NCI-H510A treated with DMSO at 0.1 percent for 48 hours (cell line): ENCODE results near the gene KCNAB2.
"Not testable (repeated sequence)": the region's sequence is repeated elsewhere in the genome, so short reads cannot be mapped to it uniquely, and the experiment has no call there.

Experiments used
- DNase-seq: peaks from one replicate; lab custom pipeline; 2025; lab: John Stamatoyannopoulos, UW

Gene KCNAB2

DNA sequence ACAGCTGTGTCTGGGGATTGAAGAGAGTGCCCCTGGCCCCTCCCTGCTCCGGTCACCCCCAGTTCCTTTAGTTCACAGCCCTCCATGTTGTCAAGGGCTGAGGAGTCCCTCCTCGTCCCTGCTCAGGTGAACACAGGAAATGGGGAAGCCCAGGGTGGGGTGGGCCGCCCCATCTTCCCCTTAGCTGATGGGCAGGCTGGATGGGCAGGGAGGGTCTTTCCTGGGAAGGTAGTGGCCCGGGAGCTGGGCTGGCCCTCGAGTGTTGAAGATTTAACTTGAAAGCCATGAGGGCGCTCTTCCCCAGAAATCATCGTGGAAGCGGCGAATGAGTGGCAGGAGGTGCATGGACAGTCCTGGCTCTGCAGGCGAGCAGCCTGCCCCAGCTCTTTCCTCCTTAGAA lies 35.1 kb upstream of the KCNAB2 start:
- no peak for DNase-seq

GRCh38 chr1:6011161-6011945 lies 34.3 kb upstream of the KCNAB2 start:
- DNase-seq: peak; percentile 78

GRCh38 chr1:6011946-6012258 lies 33.8 kb upstream of the KCNAB2 start:
- DNase-seq: no peak

DNA sequence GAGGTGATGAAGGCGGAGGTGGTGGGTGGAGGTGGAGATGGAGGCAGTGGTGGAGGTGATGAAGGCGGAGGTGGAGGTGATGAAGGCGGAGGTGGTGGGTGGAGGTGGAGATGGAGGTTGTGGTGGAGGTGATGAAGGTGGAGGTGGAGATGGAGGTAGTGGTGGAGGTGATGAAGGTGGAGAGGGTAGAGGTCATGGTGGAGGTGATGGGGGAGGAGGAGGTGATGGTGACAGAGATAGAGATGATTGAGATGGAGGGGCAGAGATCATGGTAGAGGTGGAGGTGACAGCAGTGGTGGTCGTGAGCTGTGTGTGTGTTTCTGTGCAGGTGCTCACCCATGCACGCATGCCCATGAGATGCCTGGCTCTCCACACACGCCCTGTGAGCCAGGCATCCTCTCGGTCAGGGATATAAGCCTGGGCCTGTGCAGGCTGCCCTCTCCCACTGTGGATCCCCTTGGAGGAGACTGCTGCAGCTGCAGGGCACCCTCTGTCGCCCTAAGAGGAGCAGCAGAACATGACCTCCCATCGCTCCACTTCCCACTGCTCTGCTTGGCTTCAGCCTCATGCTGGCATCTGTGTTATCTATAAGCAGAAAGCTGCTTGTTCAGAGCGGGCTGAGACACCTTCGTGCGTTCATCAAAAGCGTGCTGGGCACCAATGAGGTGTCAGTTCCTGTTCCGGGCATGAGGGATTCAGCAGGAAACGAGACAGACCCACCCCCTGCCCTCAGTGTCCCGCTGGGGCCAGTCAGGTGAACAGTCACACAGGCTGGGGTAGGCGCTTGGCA lies 33.0 kb upstream of the KCNAB2 start:
- no peak for DNase-seq

DNA sequence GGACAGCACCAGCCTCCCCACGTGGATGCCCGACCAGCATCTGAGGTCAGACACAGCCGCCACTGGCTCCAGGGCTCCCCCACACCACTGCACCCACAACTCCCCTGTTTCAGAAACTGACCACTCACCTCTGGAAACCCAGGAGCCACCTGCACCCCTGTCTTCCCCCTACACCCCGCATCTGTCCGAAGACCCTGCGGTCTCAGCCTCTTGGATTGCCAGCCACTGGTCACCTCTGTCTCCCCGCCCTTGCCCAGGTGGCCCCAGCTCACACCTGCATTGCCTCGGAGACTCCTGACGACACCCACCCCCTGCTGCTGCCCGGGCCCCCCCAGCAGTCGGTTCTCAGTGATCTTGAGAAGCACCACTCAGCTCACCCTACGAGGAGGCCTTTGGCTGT lies 32.2 kb upstream of the KCNAB2 start:
- no peak for DNase-seq

GRCh38 chr1:6014130-6014999 lies 31.3 kb upstream of the KCNAB2 start:
- no peak for DNase-seq

DNA sequence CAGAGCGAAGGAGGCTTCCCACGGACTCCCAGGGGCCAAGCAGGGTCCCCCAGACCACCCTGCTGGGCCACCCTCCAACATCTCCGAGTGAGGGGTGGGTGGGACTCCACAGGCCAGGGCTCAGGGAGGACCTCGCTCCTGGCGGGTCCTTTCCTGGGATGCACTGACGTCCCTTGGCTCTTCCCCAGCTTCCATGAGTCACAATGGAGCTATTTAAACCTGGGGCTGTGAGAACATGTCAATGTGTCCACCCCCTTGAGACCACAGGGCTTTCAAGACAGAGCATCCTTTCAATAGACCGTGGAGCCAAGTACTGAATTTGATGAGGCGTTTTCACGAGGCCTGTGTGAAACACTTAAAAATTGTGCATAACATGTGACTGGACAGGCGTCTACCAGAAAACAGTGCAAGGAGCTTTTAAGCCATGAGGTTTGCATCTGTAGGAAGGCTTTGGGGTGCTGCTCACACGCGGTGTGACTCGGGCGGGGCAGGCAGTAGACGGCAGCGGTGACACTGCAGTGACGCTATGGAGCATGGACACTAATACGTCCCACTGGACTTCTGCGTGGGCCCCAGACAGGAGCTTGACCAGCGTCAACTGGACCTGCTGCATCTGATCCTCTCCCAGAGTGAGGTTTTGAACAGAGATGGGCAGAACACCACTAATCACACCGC lies 29.4 kb upstream of the KCNAB2 start:
- DNase-seq: no peak

DNA sequence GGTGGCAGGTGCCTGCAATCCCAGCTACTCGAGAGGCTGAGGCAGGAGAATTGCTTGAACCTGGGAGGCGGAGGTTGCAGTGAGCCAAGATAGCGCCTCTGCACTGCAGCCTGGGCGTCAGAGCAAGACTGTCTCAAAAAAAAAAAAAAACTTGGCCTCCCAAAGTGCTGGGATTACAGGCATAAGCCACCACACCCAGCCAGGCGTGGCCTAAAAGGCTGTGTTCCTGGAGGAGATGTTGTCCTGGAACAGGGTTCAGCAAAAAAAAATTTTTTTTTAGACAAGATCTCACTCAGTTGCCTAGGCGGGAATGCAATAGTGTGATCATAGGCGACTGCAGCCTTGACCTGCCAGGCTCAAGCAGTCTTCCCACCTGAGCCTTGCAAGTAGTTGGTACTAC lies 28.0 kb upstream of the KCNAB2 start:
- DNase-seq: not testable (repeated sequence)

GRCh38 chr1:6019166-6019845 lies 26.4 kb upstream of the KCNAB2 start:
- DNase-seq: no peak

GRCh38 chr1:6022193-6022592 lies 23.5 kb upstream of the KCNAB2 start:
- DNase-seq: no peak

DNA sequence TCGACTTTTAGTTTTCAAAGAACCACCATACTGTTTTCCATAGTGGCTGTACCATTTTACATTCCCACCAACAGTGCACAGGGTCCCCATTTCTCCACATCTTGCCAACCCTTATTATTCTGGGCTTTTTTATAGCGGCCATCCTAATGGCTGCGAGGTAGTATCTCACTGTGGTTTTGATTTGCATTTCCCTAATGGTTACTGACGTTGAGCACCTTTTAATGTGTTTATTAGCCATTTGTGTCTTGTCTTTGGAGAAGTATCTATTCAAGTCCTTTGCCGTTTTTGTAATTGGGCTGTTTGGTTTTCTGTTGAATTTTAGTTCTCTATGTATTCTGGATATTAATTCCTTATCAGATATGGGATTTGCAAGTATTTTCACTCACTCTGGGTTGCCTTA lies 22.3 kb upstream of the KCNAB2 start:
- no peak for DNase-seq

- no peak for DNase-seq
These were observed 21.3 kb upstream of the KCNAB2 start for GRCh38 chr1:6024376-6024775.

DNA sequence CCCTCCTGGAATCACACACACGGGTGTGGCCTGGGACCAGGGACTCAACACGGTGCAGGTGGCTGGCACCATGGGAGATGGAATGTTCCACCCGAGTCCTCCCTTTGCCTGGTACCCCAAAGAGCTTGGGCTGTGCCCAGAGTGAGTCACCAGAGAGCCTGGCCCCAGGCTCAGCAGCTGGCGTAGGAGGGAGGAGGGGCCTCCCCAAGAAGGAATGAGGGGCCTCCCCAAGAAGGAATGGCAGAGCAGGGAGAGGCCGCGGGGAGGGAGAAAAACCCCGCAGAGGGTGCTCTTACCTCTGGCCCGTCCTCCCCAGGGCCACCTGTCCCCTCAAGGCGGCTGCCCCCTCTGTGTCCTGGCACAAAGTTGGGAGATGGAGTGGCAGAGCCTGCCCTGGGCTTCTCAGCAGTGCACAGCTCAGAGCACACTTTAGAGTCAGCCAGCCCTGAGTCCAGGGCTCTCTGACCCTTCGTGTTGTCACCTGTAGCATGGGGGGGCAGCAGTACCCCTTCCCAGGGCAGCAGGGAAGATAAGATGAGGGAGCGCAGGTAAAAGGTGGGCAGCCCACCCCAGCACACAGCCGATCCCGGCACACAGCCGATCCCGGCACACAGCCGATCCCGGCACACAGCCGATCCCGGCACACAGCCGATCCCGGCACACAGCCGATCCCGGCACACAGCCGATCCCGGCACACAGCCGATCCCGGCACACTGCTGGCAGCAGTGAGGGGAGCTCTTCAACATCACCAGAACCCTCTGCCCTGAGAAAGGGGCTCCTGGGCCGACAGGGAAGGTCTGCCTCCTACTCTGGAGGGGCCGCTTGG lies 20.2 kb upstream of the KCNAB2 start:
- peak; percentile 54 for DNase-seq

- peak; percentile 100 for DNase-seq
These were observed 19.4 kb upstream of the KCNAB2 start for GRCh38 chr1:6026095-6026809.

GRCh38 chr1:6027591-6027990 lies 18.1 kb upstream of the KCNAB2 start:
- no peak for DNase-seq

DNA sequence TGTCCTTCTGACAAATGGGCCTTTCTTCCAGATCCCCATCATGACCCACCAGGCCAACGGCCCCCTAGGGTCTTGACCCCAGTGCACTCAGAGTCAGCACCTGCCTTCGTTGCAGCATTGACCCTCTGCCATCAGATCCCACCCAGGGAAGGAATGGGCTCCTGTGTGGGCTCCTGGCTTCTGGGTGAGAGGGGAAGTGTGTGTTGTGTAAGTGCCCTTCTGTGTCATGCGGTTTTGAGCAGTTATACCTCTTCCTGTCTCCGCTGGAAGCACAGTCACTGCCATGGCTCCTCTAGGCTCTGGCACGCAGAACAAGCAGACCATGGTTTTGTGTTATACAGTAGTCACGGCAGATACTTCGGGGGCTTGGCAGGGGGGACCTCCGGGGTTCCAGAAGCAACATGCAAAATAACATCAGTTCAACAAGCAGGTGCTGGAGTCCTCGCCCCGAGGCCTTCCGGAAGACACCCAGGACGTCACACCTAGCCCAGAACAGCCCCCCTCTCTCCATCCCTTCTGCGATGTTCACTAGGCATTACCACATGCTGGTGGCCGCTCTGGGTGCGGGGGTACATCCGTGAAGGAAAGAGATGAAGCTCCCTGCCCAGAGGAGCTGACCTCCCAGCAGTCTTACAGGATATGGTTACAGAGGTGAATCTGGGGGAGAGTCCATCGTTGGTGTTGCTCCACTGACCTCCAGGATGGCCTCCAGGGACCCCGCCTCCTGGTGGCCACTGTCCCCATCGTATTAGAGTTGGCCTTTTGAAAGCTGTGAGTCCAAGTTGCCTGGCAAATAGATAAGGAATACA lies 17.4 kb upstream of the KCNAB2 start:
- no peak for DNase-seq

GRCh38 chr1:6029351-6029750 lies 16.3 kb upstream of the KCNAB2 start:
- DNase-seq: no peak

- no peak for DNase-seq
These were observed 15.6 kb upstream of the KCNAB2 start for GRCh38 chr1:6030132-6030531.
